Stimulated activated CD4-positive, alpha-beta T cell treated with anti-CD3 and anti-CD28 coated beads, TNF-alpha, amount 100 ng/mL, for 24 hours (primary cell): ENCODE measurements around the gene NDFIP1.

ENCODE experiments used
- DNase-seq, 3 experiments: peaks; one replicate each; pipeline ENCODE4 v3.0.0-alpha.2; 2020; ENCODE audit warnings: low read depth in 3 of 3

Gene NDFIP1

GRCh38 chr5:142091922-142092321 lies 16.7 kb upstream of the NDFIP1 start:
- DNase-seq, result no peak

- DNase-seq, result peak; percentile 46 to 74 (median 61)
Observed at GRCh38 chr5:142095035-142095434, 13.5 kb upstream of the NDFIP1 start.

GRCh38 chr5:142095651-142096330 lies 12.8 kb upstream of the NDFIP1 start:
- DNase-seq, result peak; percentile 58 to 82 (median 78)

DNA sequence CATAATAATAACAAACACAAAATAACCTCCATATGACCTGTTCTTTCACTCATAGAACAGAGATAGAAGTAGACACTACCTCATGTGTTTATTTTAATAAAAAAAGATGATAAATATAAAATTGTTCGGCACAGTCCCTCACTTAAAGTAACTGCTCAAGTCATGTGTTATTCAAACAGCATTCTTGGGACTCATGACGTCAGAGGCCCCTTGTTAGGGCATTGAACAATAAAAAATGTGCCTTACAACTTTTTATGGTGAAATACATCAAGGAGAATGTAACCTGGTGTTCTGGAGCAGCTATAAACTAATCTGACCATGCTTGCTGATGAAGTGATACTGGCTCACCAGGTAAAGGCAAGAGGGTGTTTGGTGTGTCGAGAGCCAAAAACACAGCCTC lies 12.2 kb upstream of the NDFIP1 start:
- DNase-seq, result no peak

DNA sequence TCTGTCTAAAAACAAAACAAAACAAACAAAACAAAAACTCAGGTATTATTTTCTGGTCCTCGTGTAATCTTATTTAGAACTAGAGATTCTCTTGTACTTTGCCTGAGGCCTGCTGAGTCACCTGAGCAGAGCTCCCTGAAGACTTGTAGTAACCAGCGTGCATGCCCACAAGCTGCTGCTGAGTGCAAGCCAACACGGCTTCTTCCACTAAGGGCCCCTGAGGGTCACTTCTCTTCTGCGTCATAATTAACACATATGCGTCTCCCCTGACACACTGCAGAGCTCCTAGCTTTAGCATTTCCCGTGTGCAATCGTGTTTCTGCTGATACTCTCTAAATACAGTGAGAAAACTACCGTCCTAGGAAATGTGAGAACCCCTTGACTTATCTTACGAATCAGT lies 10.9 kb upstream of the NDFIP1 start:
- DNase-seq, result no peak

GRCh38 chr5:142098275-142098674 lies 10.3 kb upstream of the NDFIP1 start:
- no peak for DNase-seq

- no peak for DNase-seq
Observed at GRCh38 chr5:142098931-142099330, 9.6 kb upstream of the NDFIP1 start.

GRCh38 chr5:142100307-142100706 lies 8.3 kb upstream of the NDFIP1 start:
- DNase-seq, result no peak

- no peak for DNase-seq
Observed at GRCh38 chr5:142102980-142103740, 5.4 kb upstream of the NDFIP1 start.

- DNase-seq, result no peak
Observed at GRCh38 chr5:142104491-142104890, 4.1 kb upstream of the NDFIP1 start.

- no peak for DNase-seq
Observed at GRCh38 chr5:142106061-142106460, 2.5 kb upstream of the NDFIP1 start.

DNA sequence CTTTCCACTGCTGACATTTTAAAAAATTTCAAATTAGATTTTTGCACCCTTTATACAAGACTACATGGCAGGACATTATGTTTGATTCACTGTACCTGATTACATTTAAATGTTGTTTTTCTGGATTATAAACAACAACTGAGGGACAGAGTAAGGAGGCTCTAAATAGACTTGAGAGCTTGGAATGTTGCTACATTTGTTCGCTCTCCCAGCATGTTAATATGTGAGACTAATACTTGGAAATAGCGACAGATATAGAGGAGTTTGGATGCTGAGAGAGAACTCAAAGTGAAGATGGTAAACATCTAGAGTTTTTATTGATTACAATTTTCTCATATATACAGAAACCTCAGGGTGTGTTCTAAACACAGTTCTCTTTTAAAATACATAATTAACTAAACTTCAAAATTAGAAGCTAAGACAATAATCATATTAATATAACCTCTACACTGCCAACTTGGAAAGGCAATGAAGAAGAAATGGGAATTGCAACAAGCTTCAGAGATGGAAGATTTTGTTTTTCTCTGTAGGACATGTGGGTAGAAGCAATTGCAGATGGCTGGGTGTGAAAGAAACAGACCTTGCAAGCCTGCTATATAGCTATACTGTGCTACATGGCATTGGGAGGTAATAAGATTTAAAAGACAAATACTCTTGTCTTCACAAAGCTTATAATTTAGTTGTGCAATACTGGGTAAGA lies 1.4 kb upstream of the NDFIP1 start:
- no peak for DNase-seq

DNA sequence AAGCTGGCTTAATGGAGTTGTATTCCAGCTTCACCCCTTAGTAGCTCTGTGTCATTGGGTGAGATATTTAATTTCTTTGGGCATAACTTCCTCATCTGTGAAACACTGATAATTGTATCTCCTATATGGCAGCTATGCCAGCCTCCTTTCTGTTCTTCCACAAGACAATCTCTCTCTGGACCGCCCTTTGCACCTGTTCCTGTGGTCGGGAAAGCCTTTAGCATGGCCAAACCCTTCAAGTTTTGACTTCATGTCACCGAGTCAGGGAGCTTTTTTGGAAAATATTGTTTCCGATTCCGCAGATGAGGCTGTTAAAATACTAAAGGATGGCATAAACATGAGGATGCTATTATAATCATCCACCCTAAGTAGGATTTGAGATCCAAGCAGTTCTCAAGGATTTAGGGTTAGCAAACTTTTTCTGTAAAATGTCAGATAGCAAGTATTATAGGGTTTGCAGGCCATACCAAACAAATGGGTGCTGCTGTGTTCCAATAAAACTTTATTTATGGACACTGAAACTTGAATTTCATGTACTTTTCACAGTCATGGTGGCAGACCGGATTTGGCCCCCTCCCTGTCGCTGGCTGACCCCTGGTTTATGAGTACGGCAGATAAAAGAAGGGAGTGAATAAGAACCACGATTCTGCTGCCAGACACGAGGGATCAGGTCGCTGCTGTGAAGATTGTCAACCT lies 695 bp upstream of the NDFIP1 start:
- DNase-seq, result no peak

GRCh38 chr5:142109331-142110045 lies 909 bp downstream of the NDFIP1 start:
- no peak for DNase-seq

GRCh38 chr5:142110046-142110531 lies 1.5 kb downstream of the NDFIP1 start:
- DNase-seq, result no peak

GRCh38 chr5:142110988-142111687 lies 2.6 kb downstream of the NDFIP1 start:
- DNase-seq, result no peak

GRCh38 chr5:142114687-142115086 lies 6.1 kb downstream of the NDFIP1 start:
- DNase-seq, result no peak

DNA sequence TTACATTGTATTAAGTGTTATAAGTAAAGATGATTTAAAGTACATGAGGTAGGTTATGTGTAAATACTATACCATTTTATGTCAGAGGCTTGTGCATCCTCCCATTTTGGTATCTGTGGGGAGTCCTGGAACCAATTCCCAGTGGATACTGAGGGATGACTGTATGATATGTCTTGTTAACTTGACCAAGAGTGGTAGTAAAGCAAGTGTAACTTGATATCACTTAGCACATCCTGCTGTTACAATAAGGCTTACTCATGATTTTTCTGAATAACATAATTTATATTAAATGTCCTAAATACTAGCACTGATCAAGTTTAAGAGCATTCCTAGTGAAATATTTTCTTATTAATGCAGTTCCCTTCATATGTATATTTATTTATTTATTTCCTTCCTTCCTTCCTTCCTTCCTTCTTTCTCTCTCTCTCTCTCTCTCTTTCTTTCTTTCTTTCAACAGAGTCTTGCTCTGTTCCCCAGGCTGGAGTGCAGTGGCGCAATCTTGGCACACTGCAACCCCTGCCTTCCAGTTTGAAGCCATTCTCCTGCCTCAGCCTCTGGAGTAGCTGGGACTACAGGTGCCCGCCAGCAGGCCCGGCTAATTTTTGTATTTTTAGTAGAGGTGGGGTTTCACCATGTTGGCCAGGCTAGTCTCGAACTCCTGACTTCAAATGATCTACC lies 7.5 kb downstream of the NDFIP1 start:
- no peak for DNase-seq

- no peak for DNase-seq
Observed at GRCh38 chr5:142117579-142118151, 9.1 kb downstream of the NDFIP1 start.
